ENCODE results near the gene CADM1. TPM values are rescaled to one million over a fixed set of nuclear protein-coding genes. Genes with fewer than 3 reads are reported as not detected.

CADM1 gene
- total RNA-seq, 1 experiment from 2014 or later, result 0.79 TPM

DNA sequence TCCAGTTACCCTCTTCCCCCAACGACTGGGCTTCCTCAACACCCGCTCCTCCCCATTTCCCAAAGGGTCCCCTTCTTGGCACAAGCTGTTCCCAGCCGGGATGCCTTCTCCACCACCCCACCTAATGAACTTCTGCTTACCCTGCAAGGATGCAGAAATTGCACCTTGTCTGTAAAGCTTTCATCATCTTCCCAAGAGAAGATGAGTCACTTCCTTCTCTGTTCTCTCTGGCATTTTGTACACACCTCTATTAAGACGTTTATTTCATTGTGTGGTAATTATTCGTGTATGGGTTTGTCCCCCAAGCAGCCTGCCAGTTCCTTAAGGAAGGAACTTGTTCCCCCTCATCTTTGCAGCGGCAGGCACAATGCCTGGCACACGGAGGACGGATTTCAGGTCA is 351.1 kb downstream of the CADM1 start:
- peaks cover 0 to 3% of the 10 kb centered on the region in 2 experiments; a peak in 1 of 4 replicates for H3K9me3 ChIP-seq (ENCODE audit: control insufficient read depth in 1 of 2, insufficient read depth in 1 of 2, low read depth in 1 of 2, low read length in 2 of 2)
- ATAC-seq, result no peak
- intact Hi-C loops (cut with micrococcal nuclease), result no loop called here
- H2AFZ ChIP-seq (ENCODE audit: low read depth, low read length, poor library complexity, severe bottlenecking), result no peak overlapping the region
- no peaks in the 10 kb centered on the region for H3K36me3 ChIP-seq (ENCODE audit: control insufficient read depth in 1 of 2, insufficient read depth in 2 of 2, low read length in 2 of 2)
- no peak overlapping the region for H3K27ac ChIP-seq (ENCODE audit: low read depth, low read length)
- H3K9me2 ChIP-seq (ENCODE audit: insufficient read depth), result no peaks in the 10 kb centered on the region
- H3K4me2 ChIP-seq (ENCODE audit: low read length), result no peak overlapping the region
- DNase-seq (ENCODE audit: low read depth, low spot score), result no peak
- TF ChIP-seq CEBPB (IDR thresholded peaks at IDR 0.05; ENCODE audit: low read depth), result no peak
- TF ChIP-seq JUND (IDR thresholded peaks at IDR 0.05), result no peak
- H3K27me3 ChIP-seq (ENCODE audit: insufficient read depth, low read length), result no peaks in the 10 kb centered on the region
- H3K4me3 ChIP-seq (replicated peaks in 1 of 2; ENCODE audit: low read depth in 1 of 2, low read length in 2 of 2), result no peak overlapping the region
- no peaks in the 10 kb centered on the region for H4K20me1 ChIP-seq (ENCODE audit: insufficient read depth)
- no peaks in the 10 kb centered on the region for H3K4me1 ChIP-seq (ENCODE audit: control insufficient read depth in 1 of 2, insufficient read depth in 2 of 2, low read length in 2 of 2)
- RAD21 ChIA-PET (ENCODE audit: low non-redundant PET in 1 of 2, low total read pairs in 2 of 2, uncharacterized antibody in 2 of 2, unreplicated experiment in 2 of 2), result no interaction called here
- no TSS peak for BruUV-seq (replicated peaks)
- H3K9ac ChIP-seq (ENCODE audit: low read length), result no peak overlapping the region
- POLR2A ChIA-PET, result no interaction called here
- H3K79me2 ChIP-seq (ENCODE audit: insufficient read depth, low read length), result no peaks in the 10 kb centered on the region
- CTCF ChIA-PET, result no interaction called here

DNA sequence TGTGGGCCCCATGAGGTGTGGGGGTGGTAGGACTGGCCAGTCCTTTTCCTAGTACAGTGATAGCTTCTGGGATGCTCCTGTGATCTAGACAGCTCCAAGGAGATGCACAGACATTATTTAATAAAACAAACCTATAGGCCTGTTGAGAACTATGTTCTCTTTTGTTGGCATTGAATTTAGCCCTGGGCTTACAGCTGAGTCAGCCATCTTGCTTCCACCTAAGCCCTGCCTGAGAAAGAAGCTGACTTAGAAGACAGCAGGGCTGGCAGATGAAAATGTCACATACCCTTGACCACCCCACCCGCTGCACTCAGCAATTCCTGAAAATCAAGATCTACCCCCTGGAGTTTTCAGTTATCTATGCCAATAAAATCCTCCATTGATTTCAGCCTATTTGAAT is 353.2 kb downstream of the CADM1 start:
- ATAC-seq, result no peak
- ChIA-PET POLR2A (no interaction called here), CTCF (no interaction called here), RAD21 (ENCODE audit: low non-redundant PET in 1 of 2, low total read pairs in 2 of 2, uncharacterized antibody in 2 of 2, unreplicated experiment in 2 of 2) (interaction anchor here in 1 of 2 experiments (0.5 kb wide), 1 partner anchor 18 kb away, joined by 9 read pairs; no protein-coding TSS in a partner anchor)
- peaks cover 0 to 3% of the 10 kb centered on the region in 2 experiments; a peak in 1 of 4 replicates for H3K9me3 ChIP-seq (ENCODE audit: control insufficient read depth in 1 of 2, insufficient read depth in 1 of 2, low read depth in 1 of 2, low read length in 2 of 2)
- intact Hi-C loops (cut with micrococcal nuclease), result no loop called here
- H3K27ac ChIP-seq (ENCODE audit: low read depth, low read length), result no peak overlapping the region
- no TSS peak for BruUV-seq (replicated peaks)
- no peak for TF ChIP-seq SP1 (IDR thresholded peaks at IDR 0.05; ENCODE audit: low read depth)
- no peaks in the 10 kb centered on the region for H3K4me1 ChIP-seq (ENCODE audit: control insufficient read depth in 1 of 2, insufficient read depth in 2 of 2, low read length in 2 of 2)
- no peaks in the 10 kb centered on the region for H3K79me2 ChIP-seq (ENCODE audit: insufficient read depth, low read length)
- H3K4me2 ChIP-seq (ENCODE audit: low read length), result no peak overlapping the region
- H3K9me2 ChIP-seq (ENCODE audit: insufficient read depth), result no peaks in the 10 kb centered on the region
- H3K27me3 ChIP-seq (ENCODE audit: insufficient read depth, low read length), result no peaks in the 10 kb centered on the region
- H3K9ac ChIP-seq (ENCODE audit: low read length), result no peak overlapping the region
- H2AFZ ChIP-seq (ENCODE audit: low read depth, low read length, poor library complexity, severe bottlenecking), result no peak overlapping the region
- no peaks in the 10 kb centered on the region for H4K20me1 ChIP-seq (ENCODE audit: insufficient read depth)
- no peak overlapping the region for H3K4me3 ChIP-seq (replicated peaks in 1 of 2; ENCODE audit: low read depth in 1 of 2, low read length in 2 of 2)
- no peaks in the 10 kb centered on the region for H3K36me3 ChIP-seq (ENCODE audit: control insufficient read depth in 1 of 2, insufficient read depth in 2 of 2, low read length in 2 of 2)
- no peak for DNase-seq (ENCODE audit: low read depth, low spot score)

- CTCF ChIA-PET, result no interaction called here
- DNase-seq (ENCODE audit: low read depth, low spot score) (no peak), ATAC-seq (no peak)
- Histone ChIP-seq H3K4me3 (replicated peaks in 1 of 2; ENCODE audit: low read depth in 1 of 2, low read length in 2 of 2) (no peak overlapping the region), H2AFZ (ENCODE audit: low read depth, low read length, poor library complexity, severe bottlenecking) (no peak overlapping the region), H3K9me3 (ENCODE audit: control insufficient read depth in 1 of 2, insufficient read depth in 1 of 2, low read depth in 1 of 2, low read length in 2 of 2) (no peaks in the 10 kb centered on the region), H3K27me3 (ENCODE audit: insufficient read depth, low read length) (no peaks in the 10 kb centered on the region), H4K20me1 (ENCODE audit: insufficient read depth) (no peaks in the 10 kb centered on the region), H3K9ac (ENCODE audit: low read length) (no peak overlapping the region), H3K27ac (ENCODE audit: low read depth, low read length) (no peak overlapping the region), H3K9me2 (ENCODE audit: insufficient read depth) (no peaks in the 10 kb centered on the region), H3K36me3 (ENCODE audit: control insufficient read depth in 1 of 2, insufficient read depth in 2 of 2, low read length in 2 of 2) (no peaks in the 10 kb centered on the region), H3K79me2 (ENCODE audit: insufficient read depth, low read length) (no peaks in the 10 kb centered on the region), H3K4me2 (ENCODE audit: low read length) (no peak overlapping the region), H3K4me1 (ENCODE audit: control insufficient read depth in 1 of 2, insufficient read depth in 2 of 2, low read length in 2 of 2) (no peaks in the 10 kb centered on the region)
- BruUV-seq (replicated peaks), result no TSS peak
- intact Hi-C loops (cut with micrococcal nuclease), result no loop called here
- RAD21 ChIA-PET (ENCODE audit: low non-redundant PET in 1 of 2, low total read pairs in 2 of 2, uncharacterized antibody in 2 of 2, unreplicated experiment in 2 of 2), result no interaction called here
- POLR2A ChIA-PET, result no interaction called here
- TF ChIP-seq ZFX (IDR thresholded peaks at IDR 0.05) (no peak), EZH2 (IDR thresholded peaks at IDR 0.05) (no peak), TCF7L2 (IDR thresholded peaks at IDR 0.05; ENCODE audit: borderline replicate concordance, extremely low read depth, insufficient read depth, insufficient read length) (no peak), POLR2A (IDR thresholded peaks at IDR 0.05; ENCODE audit: borderline replicate concordance, extremely low read depth, insufficient read depth, insufficient read length) (no peak), EZH2phosphoT487 (IDR thresholded peaks at IDR 0.05; ENCODE audit: borderline replicate concordance) (no peak), SRF (IDR thresholded peaks at IDR 0.05; ENCODE audit: low read depth) (no peak), ZNF274 (IDR thresholded peaks at IDR 0.05; ENCODE audit: low read depth, low read length) (no peak), CEBPB (IDR thresholded peaks at IDR 0.05; ENCODE audit: low read depth) (no peak), ELF1 (IDR thresholded peaks at IDR 0.05; ENCODE audit: borderline replicate concordance, low read depth) (no peak)
- TF ChIP-seq, protein P1, sequence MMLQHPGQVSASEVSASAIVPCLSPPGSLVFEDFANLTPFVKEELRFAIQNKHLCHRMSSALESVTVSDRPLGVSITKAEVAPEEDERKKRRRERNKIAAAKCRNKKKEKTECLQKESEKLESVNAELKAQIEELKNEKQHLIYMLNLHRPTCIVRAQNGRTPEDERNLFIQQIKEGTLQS (IDR thresholded peaks at IDR 0.05), result no peak
- TF ChIP-seq, protein P2, sequence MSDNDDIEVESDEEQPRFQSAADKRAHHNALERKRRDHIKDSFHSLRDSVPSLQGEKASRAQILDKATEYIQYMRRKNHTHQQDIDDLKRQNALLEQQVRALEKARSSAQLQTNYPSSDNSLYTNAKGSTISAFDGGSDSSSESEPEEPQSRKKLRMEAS (IDR thresholded peaks at IDR 0.05), result no peak
Measured at GRCh38 chr11:115148691-115149090, 355.5 kb downstream of the CADM1 start.

All from HCT116 (cell line).